Kidney epithelial cell (primary cell): ENCODE data around the gene AKAP13. TPM values are rescaled to one million over a fixed set of nuclear protein-coding genes. Genes with fewer than 3 reads are reported as not detected.
A peak's percentile ranks its signal among the peaks of the same experiment; 100 is the strongest.
"Not testable (repeated sequence)": the region's sequence is repeated elsewhere in the genome, so short reads cannot be mapped to it uniquely, and the experiment has no call there.

Experiments used
- DNase-seq: peaks from one replicate; pipeline ENCODE4 v3.0.0-alpha.2; 2010; ENCODE audit warnings: low read depth
- H3K27me3 ChIP-seq: 2 replicates; pipeline ENCODE4 v1.6.0; 2011; ENCODE audit warnings: low read length; ENCODE audit not compliant: control insufficient read depth, insufficient read depth
- H3K36me3 ChIP-seq: 2 replicates; pipeline ENCODE4 v1.5.1; 2011; ENCODE audit warnings: low read length; ENCODE audit not compliant: control insufficient read depth, insufficient read depth
- H3K4me3 ChIP-seq: 2 replicates; pipeline ENCODE4 v1.5.1; 2011; ENCODE audit warnings: low read depth, mild to moderate bottlenecking, control low read depth, low read length
- CTCF ChIP-seq: IDR thresholded peaks from 2 replicates; pipeline ENCODE4 v1.5.1; 2011; ENCODE audit warnings: mild to moderate bottlenecking, moderate library complexity, low read length, control low read depth, inconsistent platforms; ENCODE audit not compliant: insufficient read depth, poor library complexity, severe bottlenecking
- total RNA-seq: library from RNA; depleted of rRNA; stranded (reverse); fragments of >200 nt; gene quantifications from 2 replicates; pipeline ENCODE4 v1.2.3, GENCODE V29; 2015

The AKAP13 gene
- total RNA-seq, 1 donor from 2014 or later, result 54.0 TPM

GRCh38 chr15:85795337-85796305 lies 415.2 kb downstream of the AKAP13 start:
- H3K36me3 ChIP-seq, result no peaks in the 10 kb centered on the region
- no peak for DNase-seq
- no peaks in the 10 kb centered on the region for H3K27me3 ChIP-seq
- no peak for TF ChIP-seq CTCF
- peak overlapping the region; percentile 12 for H3K4me3 ChIP-seq

- not testable (repeated sequence) for H3K4me3 ChIP-seq, H3K27me3 ChIP-seq, H3K36me3 ChIP-seq, DNase-seq
Measured at GRCh38 chr15:85796371-85796770, 416.0 kb downstream of the AKAP13 start.
